Measurements from ENCODE around the gene IQSEC1. TPM values are rescaled to one million over a fixed set of nuclear protein-coding genes. Genes with fewer than 3 reads are reported as not detected.

The IQSEC1 gene
- polyA plus RNA-seq, 1 donor (not counting 4 experiments of a cell fraction or from before 2014, with no cell fraction given), result 2.8 TPM

- TF ChIP-seq EZH2 (IDR thresholded peaks at IDR 0.05; ENCODE audit: low read length) (no peak), CTCF (optimal IDR thresholded peaks at IDR 0.05 in 1 of 3, IDR thresholded peaks at IDR 0.05 in 1 of 3, conservative IDR thresholded peaks at IDR 0.05 in 1 of 3; ENCODE audit: extremely low read depth in 1 of 3, insufficient read depth in 2 of 3, low read length in 3 of 3) (no peak)
- no peak overlapping the region for H3K27ac ChIP-seq (ENCODE audit: control insufficient read depth, insufficient read depth, low read length)
- no peak overlapping the region for H3K4me3 ChIP-seq (ENCODE audit: control insufficient read depth in 2 of 3, extremely low read depth in 1 of 3, insufficient read depth in 2 of 3, low read depth in 1 of 3, low read length in 3 of 3)
- DNase-seq (ENCODE audit: low read depth, low spot score) (no peak), FAIRE-seq (no peak)
- H3K27me3 ChIP-seq (ENCODE audit: control insufficient read depth, extremely low read depth, insufficient read depth, low read length), result no peaks in the 10 kb centered on the region
- no peak overlapping the region for H2AFZ ChIP-seq (ENCODE audit: control insufficient read depth, low read length)
- peaks cover 6% of the 10 kb centered on the region for H4K20me1 ChIP-seq (ENCODE audit: control insufficient read depth, extremely low read depth, insufficient read depth, low read length)
- H3K4me1 ChIP-seq (ENCODE audit: control insufficient read depth, extremely low read depth, insufficient read depth, low read length), result no peaks in the 10 kb centered on the region
- H3K9me3 ChIP-seq (ENCODE audit: control insufficient read depth, low read depth, low read length), result no peaks in the 10 kb centered on the region
- H3K79me2 ChIP-seq (ENCODE audit: control insufficient read depth, insufficient read depth, low read length), result no peaks in the 10 kb centered on the region
- H3K36me3 ChIP-seq (ENCODE audit: control insufficient read depth in 2 of 2, extremely low read depth in 1 of 2, insufficient read depth in 2 of 2, low read length in 2 of 2), result peaks cover 10 to 15% of the 10 kb centered on the region in 2 experiments
- H3K9me1 ChIP-seq (ENCODE audit: control insufficient read depth, extremely low read depth, insufficient read depth, low read length), result no peaks in the 10 kb centered on the region
- dilution Hi-C loops (cut with MboI; ENCODE audit: extremely low pct_ligation_motif_present, low sequenced_read_pairs), result no loop called here
- no peak overlapping the region for H3K4me2 ChIP-seq (ENCODE audit: control insufficient read depth, extremely low read depth, insufficient read depth, low read depth, low read length)
- no peak overlapping the region for H3K9ac ChIP-seq (ENCODE audit: control insufficient read depth, extremely low read depth, insufficient read depth, low read length)
These were observed 138.8 kb downstream of the IQSEC1 start for GRCh38 chr3:12934431-12934830.

DNA sequence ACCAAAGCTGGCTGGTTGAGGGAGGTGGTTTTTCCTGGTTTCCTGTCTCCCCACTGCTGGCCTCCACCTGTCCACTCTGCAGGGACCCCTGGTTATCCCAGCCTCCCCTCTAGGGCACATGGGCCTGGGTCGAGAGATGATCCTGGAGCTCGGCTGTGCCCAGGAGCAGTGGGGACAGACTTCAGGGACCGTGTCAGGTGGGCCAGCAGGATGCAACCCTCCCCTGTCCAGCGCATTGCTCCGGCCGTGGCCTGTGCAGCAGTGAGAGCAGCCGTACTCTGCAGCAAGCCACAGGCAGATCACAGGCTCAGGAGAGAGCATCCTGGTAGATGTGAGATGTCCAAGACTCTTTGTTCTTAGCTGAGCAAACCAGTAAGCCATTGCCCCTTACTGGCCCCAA is 139.3 kb downstream of the IQSEC1 start:
- Histone ChIP-seq H3K4me3 (ENCODE audit: control insufficient read depth in 2 of 3, extremely low read depth in 1 of 3, insufficient read depth in 2 of 3, low read depth in 1 of 3, low read length in 3 of 3) (no peak overlapping the region), H2AFZ (ENCODE audit: control insufficient read depth, low read length) (no peak overlapping the region), H3K9ac (ENCODE audit: control insufficient read depth, extremely low read depth, insufficient read depth, low read length) (no peak overlapping the region), H3K4me2 (ENCODE audit: control insufficient read depth, extremely low read depth, insufficient read depth, low read depth, low read length) (no peak overlapping the region), H3K4me1 (ENCODE audit: control insufficient read depth, extremely low read depth, insufficient read depth, low read length) (no peaks in the 10 kb centered on the region), H3K79me2 (ENCODE audit: control insufficient read depth, insufficient read depth, low read length) (no peaks in the 10 kb centered on the region), H3K36me3 (ENCODE audit: control insufficient read depth in 2 of 2, extremely low read depth in 1 of 2, insufficient read depth in 2 of 2, low read length in 2 of 2) (peaks cover 10 to 14% of the 10 kb centered on the region in 2 experiments), H3K27ac (ENCODE audit: control insufficient read depth, insufficient read depth, low read length) (no peak overlapping the region), H3K9me3 (ENCODE audit: control insufficient read depth, low read depth, low read length) (no peaks in the 10 kb centered on the region), H3K27me3 (ENCODE audit: control insufficient read depth, extremely low read depth, insufficient read depth, low read length) (no peaks in the 10 kb centered on the region), H4K20me1 (ENCODE audit: control insufficient read depth, extremely low read depth, insufficient read depth, low read length) (peaks cover 6% of the 10 kb centered on the region), H3K9me1 (ENCODE audit: control insufficient read depth, extremely low read depth, insufficient read depth, low read length) (no peaks in the 10 kb centered on the region)
- TF ChIP-seq EZH2 (IDR thresholded peaks at IDR 0.05; ENCODE audit: low read length) (no peak), CTCF (optimal IDR thresholded peaks at IDR 0.05 in 1 of 3, IDR thresholded peaks at IDR 0.05 in 1 of 3, conservative IDR thresholded peaks at IDR 0.05 in 1 of 3; ENCODE audit: extremely low read depth in 1 of 3, insufficient read depth in 2 of 3, low read length in 3 of 3) (no peak)
- no peak for DNase-seq (ENCODE audit: low read depth, low spot score)
- FAIRE-seq, result no peak
- dilution Hi-C loops (cut with MboI; ENCODE audit: extremely low pct_ligation_motif_present, low sequenced_read_pairs), result no loop called here
